ENCODE data around the gene NUP214. TPM values are rescaled to one million over a fixed set of nuclear protein-coding genes. Genes with fewer than 3 reads are reported as not detected.

The NUP214 gene
- total RNA-seq, 1 donor from 2014 or later: 67.1 TPM

GRCh38 chr9:131194762-131195161, 69.4 kb downstream of the NUP214 start:
- DNase-seq (ENCODE audit: extremely low spot score, unreplicated experiment): no peak
- no peaks in the 10 kb centered on the region for H3K4me1 Mint-ChIP-seq (ENCODE audit: unreplicated experiment)
- H3K36me3 Mint-ChIP-seq: peaks cover 15% of the 10 kb centered on the region
- H3K27me3 Mint-ChIP-seq: no peaks in the 10 kb centered on the region
- no peak overlapping the region for H3K27ac Mint-ChIP-seq
- no peak overlapping the region for H3K4me3 Mint-ChIP-seq
- TF ChIP-seq CTCF (conservative IDR thresholded peaks at IDR 0.05): no peak
- H3K9me3 Mint-ChIP-seq: no peaks in the 10 kb centered on the region

- no peaks in the 10 kb centered on the region for H3K9me3 Mint-ChIP-seq
- H3K4me1 Mint-ChIP-seq (ENCODE audit: unreplicated experiment): no peaks in the 10 kb centered on the region
- H3K4me3 Mint-ChIP-seq: no peak overlapping the region
- no peak for TF ChIP-seq CTCF (conservative IDR thresholded peaks at IDR 0.05)
- H3K27ac Mint-ChIP-seq: no peak overlapping the region
- no peaks in the 10 kb centered on the region for H3K27me3 Mint-ChIP-seq
- H3K36me3 Mint-ChIP-seq: peaks cover 21% of the 10 kb centered on the region
- DNase-seq (ENCODE audit: extremely low spot score, unreplicated experiment): no peak
These were observed 72.0 kb downstream of the NUP214 start for GRCh38 chr9:131197160-131197911.

GRCh38 chr9:131198041-131198715, 72.8 kb downstream of the NUP214 start:
- H3K36me3 Mint-ChIP-seq: peaks cover 19% of the 10 kb centered on the region
- H3K27me3 Mint-ChIP-seq: no peaks in the 10 kb centered on the region
- no peak for TF ChIP-seq CTCF (conservative IDR thresholded peaks at IDR 0.05)
- H3K27ac Mint-ChIP-seq: no peak overlapping the region
- DNase-seq (ENCODE audit: extremely low spot score, unreplicated experiment): no peak
- H3K4me3 Mint-ChIP-seq: no peak overlapping the region
- H3K4me1 Mint-ChIP-seq (ENCODE audit: unreplicated experiment): no peaks in the 10 kb centered on the region
- H3K9me3 Mint-ChIP-seq: no peaks in the 10 kb centered on the region

- no peak for DNase-seq (ENCODE audit: extremely low spot score, unreplicated experiment)
- Mint-ChIP-seq H3K4me3 (no peak overlapping the region), H3K9me3 (no peaks in the 10 kb centered on the region), H3K36me3 (peaks cover 20% of the 10 kb centered on the region), H3K27ac (no peak overlapping the region), H3K4me1 (ENCODE audit: unreplicated experiment) (no peaks in the 10 kb centered on the region), H3K27me3 (no peaks in the 10 kb centered on the region)
- TF ChIP-seq CTCF (conservative IDR thresholded peaks at IDR 0.05): no peak
These were observed 76.5 kb downstream of the NUP214 start for GRCh38 chr9:131201856-131202255.

- H3K4me3 Mint-ChIP-seq: no peak overlapping the region
These were observed 78.2 kb downstream of the NUP214 start for GRCh38 chr9:131203431-131204218.

More at GRCh38 chr9:131203431-131204218, 78.2 kb downstream of the NUP214 start:
- DNase-seq (ENCODE audit: extremely low spot score, unreplicated experiment): no peak
- H3K9me3 Mint-ChIP-seq: no peaks in the 10 kb centered on the region
- H3K27ac Mint-ChIP-seq: no peak overlapping the region
- H3K4me1 Mint-ChIP-seq (ENCODE audit: unreplicated experiment): no peaks in the 10 kb centered on the region
- peak; percentile 46 for TF ChIP-seq CTCF (conservative IDR thresholded peaks at IDR 0.05)
- no peaks in the 10 kb centered on the region for H3K27me3 Mint-ChIP-seq
- peaks cover 34% of the 10 kb centered on the region for H3K36me3 Mint-ChIP-seq
